HG03045 (cell line): Measurements from ENCODE around the gene FAM181B.

Experiments used
- ATAC-seq: cut with Tn5 transposase; IDR thresholded peaks from one replicate; pipeline ENCODE4 v1.9.1; 2021; ENCODE audit warnings: mild to moderate bottlenecking, moderate library complexity; ENCODE audit not compliant: unreplicated experiment

FAM181B gene, protein sequence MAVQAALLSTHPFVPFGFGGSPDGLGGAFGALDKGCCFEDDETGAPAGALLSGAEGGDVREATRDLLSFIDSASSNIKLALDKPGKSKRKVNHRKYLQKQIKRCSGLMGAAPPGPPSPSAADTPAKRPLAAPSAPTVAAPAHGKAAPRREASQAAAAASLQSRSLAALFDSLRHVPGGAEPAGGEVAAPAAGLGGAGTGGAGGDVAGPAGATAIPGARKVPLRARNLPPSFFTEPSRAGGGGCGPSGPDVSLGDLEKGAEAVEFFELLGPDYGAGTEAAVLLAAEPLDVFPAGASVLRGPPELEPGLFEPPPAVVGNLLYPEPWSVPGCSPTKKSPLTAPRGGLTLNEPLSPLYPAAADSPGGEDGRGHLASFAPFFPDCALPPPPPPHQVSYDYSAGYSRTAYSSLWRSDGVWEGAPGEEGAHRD

DNA sequence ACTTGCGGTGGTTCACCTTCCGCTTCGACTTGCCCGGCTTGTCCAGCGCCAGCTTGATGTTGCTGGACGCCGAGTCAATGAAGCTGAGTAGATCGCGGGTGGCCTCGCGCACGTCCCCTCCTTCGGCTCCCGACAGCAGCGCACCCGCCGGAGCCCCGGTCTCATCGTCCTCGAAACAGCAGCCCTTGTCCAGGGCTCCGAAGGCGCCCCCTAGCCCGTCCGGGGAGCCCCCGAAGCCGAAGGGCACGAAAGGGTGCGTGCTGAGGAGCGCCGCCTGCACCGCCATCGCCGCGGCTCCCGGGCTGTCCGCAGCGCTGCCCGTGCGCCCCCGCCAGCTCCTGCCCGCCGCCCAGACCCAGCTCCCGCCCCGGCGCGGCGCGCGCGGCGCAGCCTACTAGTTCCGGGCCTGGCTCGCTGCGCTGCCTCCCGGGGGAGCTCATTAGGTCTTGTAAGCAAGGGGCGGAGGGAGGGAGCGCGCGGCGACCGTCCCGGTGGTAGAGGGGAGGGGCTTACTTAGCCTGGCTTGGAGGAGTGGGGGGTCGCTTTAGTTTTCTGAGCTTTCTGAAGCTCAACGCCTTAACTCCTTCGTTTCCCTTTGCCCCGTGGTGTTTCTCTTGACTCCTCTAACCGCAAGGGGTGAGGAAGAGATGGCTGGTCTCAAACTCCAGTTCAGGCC, at the start of gene FAM181B:
TSS of gene FAM181B (minus strand) at position 421 of the 676 bp plus-strand sequence. CDS start at position 286, 135 bp downstream.
- no peak for ATAC-seq

GRCh38 chr11:82782825-82783374, 49.2 kb upstream of the FAM181B start:
- no peak for ATAC-seq

DNA sequence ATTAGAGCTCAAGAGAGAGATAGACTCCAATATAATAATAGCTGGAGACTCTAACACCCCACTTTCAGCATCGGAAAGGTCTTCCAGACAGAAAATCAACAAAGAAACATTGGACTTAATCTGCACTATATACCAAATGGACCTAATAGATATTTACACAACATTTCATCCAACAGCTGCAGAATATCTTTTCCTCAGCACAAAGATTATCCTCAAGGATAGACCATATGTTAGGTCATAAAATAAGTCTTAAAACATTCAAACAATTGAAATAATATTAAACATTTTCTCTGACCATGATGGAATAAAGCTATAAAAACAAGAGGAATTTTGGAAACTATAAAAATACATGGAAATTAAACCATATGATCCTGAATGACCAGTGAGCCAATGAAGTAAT, 45.1 kb upstream of the FAM181B start:
- no peak for ATAC-seq

GRCh38 chr11:82776377-82776776, 42.7 kb upstream of the FAM181B start:
- ATAC-seq = no peak

DNA sequence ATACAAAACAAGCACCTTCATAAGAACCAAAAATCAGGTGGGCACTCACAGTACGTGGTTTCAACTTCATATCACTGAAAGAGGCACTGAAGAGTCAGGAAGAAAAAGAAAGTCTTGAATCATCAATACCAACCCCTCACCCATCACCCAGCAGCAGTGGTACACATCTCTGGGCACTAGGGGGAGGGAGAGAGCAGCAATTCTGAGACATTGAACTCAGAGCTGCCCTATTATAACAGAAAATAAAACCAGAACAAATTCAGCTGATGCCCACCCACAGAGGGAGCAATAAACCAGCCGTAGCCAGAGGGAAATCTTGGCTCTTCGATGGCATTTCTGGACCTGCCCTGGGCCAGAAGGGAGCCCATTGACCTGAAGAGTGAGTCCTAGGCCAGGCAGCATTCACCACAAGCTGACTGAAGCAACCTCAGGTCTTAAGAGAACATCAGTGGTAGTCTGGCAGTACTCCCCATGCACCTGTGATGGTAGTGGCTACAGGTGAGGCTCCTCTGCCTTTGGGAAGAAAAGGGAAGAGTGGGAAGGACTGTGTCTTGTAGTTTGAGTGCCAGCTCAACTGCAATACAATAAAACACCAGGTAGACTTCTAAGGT, 42.2 kb upstream of the FAM181B start:
- ATAC-seq = peak; percentile 94

- ATAC-seq = no peak
Measured at GRCh38 chr11:82775218-82775617, 41.6 kb upstream of the FAM181B start.

DNA sequence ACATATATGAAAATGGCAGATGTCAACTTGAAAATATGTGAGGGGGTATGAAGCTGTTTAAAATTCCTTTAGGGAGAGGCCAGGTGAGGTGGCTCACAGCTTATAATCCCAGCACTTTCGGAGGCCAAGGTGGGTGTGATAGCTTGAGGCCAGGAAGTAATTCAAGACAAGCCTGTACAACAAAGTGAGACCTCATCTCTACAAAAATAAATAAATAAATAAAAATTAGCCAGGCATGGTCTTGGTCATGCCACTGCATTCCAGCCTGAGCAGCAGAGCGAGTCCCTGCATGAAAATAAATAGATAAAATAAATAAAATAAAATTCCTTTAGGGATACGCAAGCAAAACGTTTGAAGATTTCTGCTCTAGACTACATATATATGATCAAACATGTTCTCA, 38.1 kb upstream of the FAM181B start:
- no peak for ATAC-seq

DNA sequence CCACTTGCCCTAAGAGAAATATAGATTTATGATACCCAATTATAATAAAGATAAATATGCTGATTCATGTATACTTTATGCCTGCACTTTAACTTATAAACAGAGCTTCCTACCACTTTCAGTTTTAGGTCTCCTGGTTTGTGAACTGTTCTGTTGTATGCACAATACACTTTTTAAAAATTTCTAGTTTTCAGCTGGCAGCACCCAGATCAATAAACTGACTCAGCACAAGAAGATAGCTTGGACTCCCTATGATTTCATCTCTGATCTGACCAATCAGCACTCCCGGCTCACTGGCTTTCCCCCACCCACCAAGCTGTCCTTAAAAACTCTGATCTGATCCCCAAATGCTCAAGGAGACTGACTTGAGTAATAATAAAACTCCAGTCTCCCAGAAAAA, 33.5 kb upstream of the FAM181B start:
- ATAC-seq = no peak

DNA sequence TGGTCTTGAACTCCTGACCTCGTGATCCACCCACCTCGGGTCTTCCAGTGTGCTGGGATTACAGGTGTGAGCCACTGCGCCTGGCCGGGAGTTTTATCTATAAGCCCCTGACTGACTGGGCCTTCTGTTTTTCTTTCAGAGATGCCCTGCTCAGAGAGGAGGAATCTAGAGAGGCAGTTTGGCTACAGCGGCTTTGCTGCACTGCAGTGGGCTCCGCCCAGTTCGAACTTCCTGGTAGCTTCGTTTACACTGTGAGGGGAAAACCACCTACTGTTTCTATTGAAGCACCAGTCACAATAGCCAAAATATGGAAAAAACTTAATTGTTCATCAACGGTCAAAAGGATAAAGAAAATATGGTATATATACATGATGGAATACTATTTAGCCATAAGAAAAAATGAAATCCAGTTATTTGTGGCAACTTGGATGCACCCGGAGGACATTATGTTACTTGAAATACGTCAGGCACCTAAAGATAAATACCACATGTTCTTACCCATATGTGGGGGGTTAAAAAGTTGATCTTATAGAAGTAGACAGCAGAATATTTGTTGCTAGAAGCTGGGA, 31.9 kb upstream of the FAM181B start:
- ATAC-seq = no peak

DNA sequence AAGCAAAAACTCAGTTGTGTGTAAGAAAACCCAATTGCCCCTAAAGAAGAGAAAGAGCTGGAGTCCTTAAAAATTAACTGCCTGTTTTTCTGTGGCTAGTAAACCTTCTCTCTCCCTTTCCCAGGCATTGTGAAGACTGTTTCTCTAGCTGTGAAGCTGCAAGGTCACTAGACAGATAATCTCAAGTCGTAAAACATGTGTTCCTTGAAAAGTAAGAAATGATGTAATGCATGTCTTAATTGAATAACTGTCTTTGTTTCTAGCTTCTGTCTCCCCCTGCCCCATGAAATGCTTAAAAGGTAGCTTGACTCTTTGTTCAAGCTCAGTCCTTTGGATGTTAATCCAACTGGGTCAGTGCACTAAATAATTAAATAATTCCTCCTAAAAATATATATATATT, 29.5 kb upstream of the FAM181B start:
- ATAC-seq = no peak

- no peak for ATAC-seq
Measured at GRCh38 chr11:82759649-82760048, 26.0 kb upstream of the FAM181B start.

DNA sequence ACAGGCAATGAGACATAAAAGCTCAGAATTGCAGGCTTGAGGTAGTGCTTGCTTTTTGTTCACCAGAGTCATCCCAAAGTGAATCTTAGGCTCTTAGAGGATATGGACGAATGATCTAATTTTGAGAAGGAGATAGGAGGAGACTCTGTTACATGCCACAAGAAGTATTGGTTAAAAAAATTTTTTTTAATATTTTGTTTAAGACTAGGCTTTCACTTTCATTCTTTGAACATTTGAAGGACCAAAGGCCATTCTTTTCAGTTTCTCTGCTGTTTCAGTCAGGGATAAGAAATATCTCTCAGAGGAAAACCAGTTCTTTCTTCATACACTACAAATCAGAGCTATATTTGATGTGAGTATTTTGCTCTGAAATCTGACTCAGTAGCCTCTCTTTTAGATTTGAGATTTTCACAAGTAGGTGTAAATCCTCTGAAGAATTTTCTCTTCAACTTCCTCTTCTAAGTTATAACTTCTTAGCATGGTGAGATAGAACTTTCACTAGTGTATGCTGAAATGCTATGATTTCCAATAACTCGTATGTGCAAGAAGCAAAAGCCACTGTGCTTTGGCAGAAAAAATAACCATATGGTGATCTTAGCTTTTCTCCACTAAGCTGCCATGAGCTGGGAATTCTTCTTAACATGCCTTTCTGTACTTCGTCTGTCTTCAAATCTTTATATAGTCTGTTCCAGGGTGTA, 24.1 kb upstream of the FAM181B start:
- no peak for ATAC-seq

GRCh38 chr11:82756765-82757639, 23.3 kb upstream of the FAM181B start:
- no peak for ATAC-seq

GRCh38 chr11:82754410-82754809, 20.7 kb upstream of the FAM181B start:
- ATAC-seq = no peak

- no peak for ATAC-seq
Measured at GRCh38 chr11:82753921-82754320, 20.3 kb upstream of the FAM181B start.

GRCh38 chr11:82752801-82753200, 19.1 kb upstream of the FAM181B start:
- ATAC-seq = no peak

GRCh38 chr11:82750643-82751139, 17.0 kb upstream of the FAM181B start:
- no peak for ATAC-seq

- no peak for ATAC-seq
Measured at GRCh38 chr11:82747471-82747870, 13.8 kb upstream of the FAM181B start.

GRCh38 chr11:82738091-82738490, 4.4 kb upstream of the FAM181B start:
- no peak for ATAC-seq

DNA sequence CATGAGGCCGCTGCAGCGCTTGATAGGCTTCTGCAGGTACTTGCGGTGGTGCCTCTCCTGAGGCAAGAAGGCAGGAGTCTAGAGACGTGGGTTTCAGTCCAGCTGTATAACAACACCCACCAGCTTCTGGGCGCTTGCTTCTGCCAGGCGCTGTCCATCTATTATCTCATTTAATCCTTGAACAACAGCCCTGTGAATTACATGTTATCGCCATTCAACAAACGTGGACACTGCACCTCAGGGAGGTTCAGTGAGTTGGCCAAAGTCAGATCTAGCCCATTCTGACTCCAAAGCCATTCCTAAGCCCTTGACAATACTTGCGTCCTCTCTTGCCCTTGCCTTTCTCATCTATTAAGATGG, 436 bp upstream of the FAM181B start:
- no peak for ATAC-seq
